Karpas-422 (cell line): ENCODE data around the gene ATPAF1. TPM values are rescaled to one million over a fixed set of nuclear protein-coding genes. Genes with fewer than 3 reads are reported as not detected.

ENCODE experiments used
- DNase-seq: peaks from one replicate; pipeline ENCODE4 v3.0.0-alpha.2; 2015
- H2AFZ ChIP-seq: fragments of 200-600 bp; sonication (generic); 2 replicates; pipeline ENCODE4 v1.6.1; 2014; ENCODE audit warnings: antibody characterized with exemption, low read length, mixed read lengths
- H3K27ac ChIP-seq: fragments of 200-600 bp; sonication (generic); 2 replicates; pipeline ENCODE4 v1.5.1; 2014; ENCODE audit warnings: mild to moderate bottlenecking, low read length, moderate library complexity
- H3K27me3 ChIP-seq: fragments of 200-600 bp; sonication (generic); 2 replicates; pipeline ENCODE4 v1.6.1; 2014; ENCODE audit warnings: low read length, mixed read lengths
- H3K36me3 ChIP-seq: fragments of 200-600 bp; sonication (generic); 2 replicates; pipeline ENCODE4 v1.6.1; 2014; ENCODE audit warnings: low read length, mixed read lengths; ENCODE audit not compliant: insufficient read depth
- H3K4me1 ChIP-seq: fragments of 200-600 bp; sonication (generic); 2 replicates; pipeline ENCODE4 v1.6.1; 2014; ENCODE audit warnings: mild to moderate bottlenecking, low read length, mixed read lengths
- H3K4me2 ChIP-seq: fragments of 200-600 bp; sonication (generic); 2 replicates; pipeline ENCODE4 v1.6.1; 2014; ENCODE audit warnings: low read length, low read depth, mild to moderate bottlenecking; ENCODE audit not compliant: poor library complexity, severe bottlenecking
- H3K4me3 ChIP-seq: fragments of 200-600 bp; sonication (generic); 2 replicates; pipeline ENCODE4 v1.5.1; 2014; ENCODE audit warnings: mild to moderate bottlenecking, antibody characterized with exemption, low read length, mixed read lengths
- H3K79me2 ChIP-seq: fragments of 200-600 bp; sonication (generic); 2 replicates; pipeline ENCODE4 v1.6.1; 2014; ENCODE audit warnings: mild to moderate bottlenecking, low read length, mixed read lengths
- H3K9ac ChIP-seq: fragments of 200-600 bp; sonication (generic); 2 replicates; pipeline ENCODE4 v1.6.0; 2014; ENCODE audit warnings: low read length
- H3K9me2 ChIP-seq: fragments of 200-600 bp; sonication (generic), shearing (Covaris generic); replicated peaks from 2 replicates; pipeline ENCODE4 v1.6.0; 2014; ENCODE audit warnings: mild to moderate bottlenecking, low read length, moderate library complexity; ENCODE audit not compliant: insufficient read depth
- H3K9me3 ChIP-seq: fragments of 300-700, 200-600 bp; sonication (generic); 2 replicates; pipeline ENCODE4 v1.6.1; 2014; ENCODE audit warnings: low read length, mixed read lengths
- H4K20me1 ChIP-seq: fragments of 200-600 bp; sonication (generic); 2 replicates; pipeline ENCODE4 v1.6.1; 2014; ENCODE audit warnings: mild to moderate bottlenecking, antibody characterized with exemption, low read length, low read depth; ENCODE audit not compliant: insufficient read depth
- total RNA-seq: library from RNA; depleted of rRNA; stranded (reverse); fragments of >200 nt; shearing (Covaris generic); gene quantifications from 2 replicates; pipeline ENCODE4 v1.2.3, GENCODE V29; 2014; ENCODE audit warnings: low replicate concordance; rRNA removed

The ATPAF1 gene, protein sequence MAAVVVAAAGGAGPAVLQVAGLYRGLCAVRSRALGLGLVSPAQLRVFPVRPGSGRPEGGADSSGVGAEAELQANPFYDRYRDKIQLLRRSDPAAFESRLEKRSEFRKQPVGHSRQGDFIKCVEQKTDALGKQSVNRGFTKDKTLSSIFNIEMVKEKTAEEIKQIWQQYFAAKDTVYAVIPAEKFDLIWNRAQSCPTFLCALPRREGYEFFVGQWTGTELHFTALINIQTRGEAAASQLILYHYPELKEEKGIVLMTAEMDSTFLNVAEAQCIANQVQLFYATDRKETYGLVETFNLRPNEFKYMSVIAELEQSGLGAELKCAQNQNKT
- total RNA-seq: 77.6 and 81.2 TPM in 2 replicates

DNA sequence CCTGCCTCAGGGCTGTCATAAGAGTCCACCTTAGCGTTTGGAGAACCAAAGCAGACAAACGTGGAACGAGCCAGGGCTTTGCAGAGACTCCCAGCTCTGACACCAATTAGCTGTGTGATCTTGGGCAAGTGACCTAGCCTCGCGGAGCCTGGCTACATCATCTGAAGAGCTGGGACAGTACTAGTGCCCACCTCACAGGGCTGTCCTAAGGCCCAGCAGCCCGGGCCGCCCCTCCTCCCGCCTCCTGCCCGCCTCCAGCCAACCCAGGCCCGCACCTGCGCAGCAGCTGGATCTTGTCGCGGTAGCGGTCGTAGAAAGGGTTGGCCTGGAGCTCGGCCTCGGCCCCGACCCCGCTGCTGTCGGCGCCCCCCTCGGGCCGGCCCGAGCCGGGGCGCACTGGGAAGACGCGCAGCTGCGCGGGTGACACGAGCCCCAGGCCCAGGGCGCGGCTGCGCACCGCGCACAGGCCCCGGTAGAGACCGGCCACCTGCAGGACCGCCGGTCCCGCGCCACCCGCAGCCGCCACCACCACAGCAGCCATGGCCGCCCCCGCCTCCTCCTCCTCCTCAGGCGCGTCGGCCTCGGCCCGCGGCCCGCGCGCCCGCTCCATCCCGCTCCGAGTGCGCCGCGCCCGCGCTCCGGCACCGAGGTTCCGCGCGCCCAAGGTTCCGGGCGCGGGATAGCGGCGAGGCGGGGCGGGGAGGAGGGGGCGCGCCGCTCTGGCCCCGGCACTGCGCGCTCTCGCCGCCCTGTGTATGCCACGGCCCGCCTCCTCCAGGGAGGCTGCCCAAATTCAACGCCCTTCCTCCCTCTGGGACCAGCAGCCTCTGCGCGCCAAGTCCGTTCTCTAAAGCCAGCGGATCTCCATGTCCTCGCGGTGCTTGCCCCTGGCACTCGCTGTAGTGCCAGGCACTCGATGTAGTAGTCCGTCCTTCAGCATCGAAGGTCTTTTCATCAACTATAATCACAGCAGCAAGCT lies at the start of gene ATPAF1:
Gene ATPAF1, minus strand, starts transcription at position 583 of the 979 bp plus-strand sequence. Its CDS starts 42 bp downstream, at position 541.
- H3K27ac ChIP-seq: peak within 1 kb of the TSS; percentile 52

DNA sequence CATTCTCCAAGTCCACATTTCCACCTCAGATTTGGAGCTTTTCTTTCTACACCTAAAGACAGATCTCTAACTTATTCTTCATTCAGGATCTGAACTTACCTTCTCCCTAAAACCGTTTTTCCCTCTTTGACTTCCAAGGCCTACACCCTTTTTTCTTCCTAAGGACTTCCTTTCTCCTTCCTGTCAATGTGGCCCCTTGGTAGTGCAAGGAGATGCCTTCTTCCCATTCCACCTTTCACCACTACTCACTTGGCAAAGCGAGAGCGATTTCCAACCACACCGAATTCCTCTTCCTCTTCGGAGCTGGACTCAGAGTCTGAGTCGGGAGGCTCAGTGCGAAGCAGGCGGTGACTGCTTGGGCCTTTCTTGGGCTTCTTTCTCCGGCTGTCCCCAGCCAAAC lies 49.5 kb upstream of the ATPAF1 start:
- no peaks in the 10 kb centered on the region for H3K9me3 ChIP-seq
- H3K27ac ChIP-seq: no peak overlapping the region
- no peak for DNase-seq
- peak overlapping the region; percentile 92 for H3K4me3 ChIP-seq
- peaks cover 17% of the 10 kb centered on the region; the same call in 1 of the 2 replicates for H4K20me1 ChIP-seq
- H2AFZ ChIP-seq: no peak overlapping the region
- H3K4me1 ChIP-seq: peaks cover 27% of the 10 kb centered on the region
- peaks cover 25% of the 10 kb centered on the region; the same call in 1 of the 2 replicates for H3K36me3 ChIP-seq
- H3K79me2 ChIP-seq: peaks cover 59% of the 10 kb centered on the region
- H3K9ac ChIP-seq: peak overlapping the region; percentile 94
- peak overlapping the region; percentile 92 for H3K4me2 ChIP-seq
- H3K9me2 ChIP-seq: no peaks in the 10 kb centered on the region
- H3K27me3 ChIP-seq: no peaks in the 10 kb centered on the region

More for the DNA sequence above, at the start of gene ATPAF1:
- H3K9me3 ChIP-seq: no peaks in the 10 kb centered on the region
- H3K9ac ChIP-seq: peak within 1 kb of the TSS; percentile 92
- peak within 1 kb of the TSS; percentile 77 for H3K4me3 ChIP-seq
- peaks cover 19% of the 10 kb centered on the region for H3K36me3 ChIP-seq
- no peaks in the 10 kb centered on the region for H3K9me2 ChIP-seq
- peaks cover 39% of the 10 kb centered on the region for H3K79me2 ChIP-seq
- no peaks in the 10 kb centered on the region for H4K20me1 ChIP-seq
- peak; percentile 94 for DNase-seq
- H3K4me1 ChIP-seq: peaks cover 22% of the 10 kb centered on the region
- no peaks in the 10 kb centered on the region for H3K27me3 ChIP-seq
- peak within 1 kb of the TSS; percentile 65 for H2AFZ ChIP-seq
- peak within 1 kb of the TSS; percentile 93 for H3K4me2 ChIP-seq

DNA sequence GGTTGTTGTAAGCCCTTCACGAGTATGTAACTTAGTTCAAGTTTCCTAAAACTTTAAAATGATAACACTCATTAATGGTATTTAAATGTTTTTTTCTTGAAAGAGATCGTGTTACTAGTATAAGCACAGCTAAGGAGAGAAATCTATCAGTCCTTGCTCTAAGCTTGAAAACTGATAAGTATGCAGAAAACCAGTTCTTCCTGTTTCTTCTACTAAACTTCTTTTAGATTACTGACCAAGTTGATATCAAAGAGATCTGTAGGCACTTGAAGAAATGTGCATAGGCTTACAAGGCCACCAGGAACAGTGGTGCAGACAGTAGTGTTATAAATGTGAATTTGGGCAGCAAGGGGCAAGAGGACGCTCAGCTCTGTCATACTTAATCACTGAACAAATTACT lies 46.8 kb upstream of the ATPAF1 start:
- no peaks in the 10 kb centered on the region for H3K27me3 ChIP-seq
- H3K36me3 ChIP-seq: peaks cover 44% of the 10 kb centered on the region; the same call in 1 of the 2 replicates
- no peak overlapping the region for H3K4me3 ChIP-seq
- H2AFZ ChIP-seq: no peak overlapping the region
- H3K27ac ChIP-seq: no peak overlapping the region
- no peak overlapping the region for H3K9ac ChIP-seq
- no peak for DNase-seq
- peaks cover 85% of the 10 kb centered on the region for H3K79me2 ChIP-seq
- no peaks in the 10 kb centered on the region for H3K9me3 ChIP-seq
- no peak overlapping the region for H3K4me2 ChIP-seq
- no peaks in the 10 kb centered on the region for H3K9me2 ChIP-seq
- peaks cover 27% of the 10 kb centered on the region for H3K4me1 ChIP-seq
- peaks cover 17% of the 10 kb centered on the region; the same call in 1 of the 2 replicates for H4K20me1 ChIP-seq

DNA sequence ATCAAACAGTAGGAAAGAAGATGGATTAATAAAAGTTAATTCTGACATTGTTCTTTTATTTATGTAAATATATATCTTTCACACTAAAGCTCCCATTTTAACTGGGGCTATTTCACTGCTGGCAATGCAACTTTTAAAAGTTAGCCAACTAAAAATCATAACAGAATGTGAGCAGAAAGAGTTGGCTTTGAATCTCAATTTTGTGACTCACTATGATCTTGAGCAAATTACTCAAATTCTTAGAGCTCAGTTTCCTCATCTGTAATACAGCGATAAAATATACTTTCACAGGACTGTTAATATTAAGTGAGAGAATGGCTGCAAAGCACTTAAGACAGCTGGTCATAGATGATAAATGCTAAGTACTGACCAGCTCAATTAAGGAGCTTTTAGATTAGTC lies 40.0 kb upstream of the ATPAF1 start:
- DNase-seq: no peak
- Histone ChIP-seq H3K79me2 (peaks cover 91% of the 10 kb centered on the region), H4K20me1 (no peaks in the 10 kb centered on the region), H3K4me2 (no peak overlapping the region), H3K27ac (no peak overlapping the region), H3K4me1 (no peaks in the 10 kb centered on the region), H3K36me3 (peaks cover 63% of the 10 kb centered on the region; the same call in 1 of the 2 replicates), H3K9me3 (no peaks in the 10 kb centered on the region), H3K9ac (no peak overlapping the region), H3K27me3 (no peaks in the 10 kb centered on the region), H3K9me2 (no peaks in the 10 kb centered on the region), H2AFZ (no peak overlapping the region), H3K4me3 (no peak overlapping the region)

DNA sequence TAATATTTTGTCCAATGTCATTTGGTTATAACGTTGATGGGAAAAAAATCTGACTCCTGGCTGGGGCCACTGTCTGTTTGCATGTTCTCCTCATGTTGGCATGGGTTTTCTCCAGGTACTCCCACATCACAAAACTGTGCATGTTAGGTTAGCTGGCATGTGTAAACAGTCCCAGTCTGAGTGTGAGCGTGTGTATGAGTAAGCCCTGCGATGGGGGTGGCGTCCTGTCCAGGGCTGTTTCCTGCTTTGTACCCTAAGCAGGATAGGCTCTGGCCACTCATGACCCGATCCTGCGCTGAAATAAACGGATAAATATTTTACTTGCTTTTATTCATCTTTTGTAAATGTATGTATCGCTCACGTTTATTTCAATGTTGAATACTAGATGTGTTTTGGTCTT lies 37.2 kb upstream of the ATPAF1 start:
- no peaks in the 10 kb centered on the region for H4K20me1 ChIP-seq
- peaks cover 85% of the 10 kb centered on the region for H3K79me2 ChIP-seq
- H3K4me1 ChIP-seq: no peaks in the 10 kb centered on the region
- H3K27me3 ChIP-seq: no peaks in the 10 kb centered on the region
- peaks cover 53% of the 10 kb centered on the region for H3K36me3 ChIP-seq
- no peak overlapping the region for H3K4me2 ChIP-seq
- no peak overlapping the region for H3K27ac ChIP-seq
- H3K9ac ChIP-seq: no peak overlapping the region
- H2AFZ ChIP-seq: no peak overlapping the region
- no peaks in the 10 kb centered on the region for H3K9me3 ChIP-seq
- DNase-seq: no peak
- no peak overlapping the region for H3K4me3 ChIP-seq
- no peaks in the 10 kb centered on the region for H3K9me2 ChIP-seq

DNA sequence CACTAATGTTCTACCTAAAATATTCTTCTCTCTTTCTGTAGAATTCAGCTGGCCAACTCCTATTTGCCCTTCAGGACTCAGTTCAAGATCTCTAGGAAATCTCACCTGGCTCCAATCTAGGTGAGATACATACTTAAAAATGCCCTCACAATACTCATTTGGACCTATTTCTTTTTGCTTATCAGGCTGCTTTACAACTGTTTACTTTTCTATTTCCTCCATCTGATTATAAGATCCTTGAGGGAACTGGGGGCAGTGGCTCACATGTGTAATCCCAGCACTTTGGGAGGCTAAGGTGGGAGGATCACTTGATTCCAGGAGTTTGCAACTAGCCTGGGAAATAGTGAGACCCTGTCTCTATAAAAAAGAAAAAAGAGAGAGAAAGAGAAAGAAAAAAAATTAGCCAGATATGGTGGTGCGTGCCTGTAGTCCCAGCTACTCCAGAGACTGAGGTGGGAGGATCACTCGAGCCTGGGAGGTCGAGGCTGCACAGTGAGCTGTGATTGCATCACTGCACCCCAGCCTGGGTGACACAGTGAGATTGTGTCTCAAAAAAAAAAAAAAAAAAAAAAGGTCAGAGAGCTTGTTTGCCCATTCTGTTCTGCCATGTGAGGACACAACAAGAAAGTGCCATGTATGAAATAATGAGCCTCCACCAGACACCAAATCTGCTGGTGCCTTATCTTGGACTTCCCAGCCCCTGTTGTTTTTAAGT lies 35.9 kb upstream of the ATPAF1 start:
- no peaks in the 10 kb centered on the region for H3K4me1 ChIP-seq
- H3K27me3 ChIP-seq: no peaks in the 10 kb centered on the region
- H3K9ac ChIP-seq: no peak overlapping the region
- H3K36me3 ChIP-seq: peaks cover 55% of the 10 kb centered on the region
- H3K4me3 ChIP-seq: no peak overlapping the region
- DNase-seq: no peak
- no peaks in the 10 kb centered on the region for H4K20me1 ChIP-seq
- no peak overlapping the region for H3K27ac ChIP-seq
- H3K9me2 ChIP-seq: no peaks in the 10 kb centered on the region
- H3K9me3 ChIP-seq: no peaks in the 10 kb centered on the region
- peaks cover 90% of the 10 kb centered on the region for H3K79me2 ChIP-seq
- H2AFZ ChIP-seq: no peak overlapping the region
- no peak overlapping the region for H3K4me2 ChIP-seq

DNA sequence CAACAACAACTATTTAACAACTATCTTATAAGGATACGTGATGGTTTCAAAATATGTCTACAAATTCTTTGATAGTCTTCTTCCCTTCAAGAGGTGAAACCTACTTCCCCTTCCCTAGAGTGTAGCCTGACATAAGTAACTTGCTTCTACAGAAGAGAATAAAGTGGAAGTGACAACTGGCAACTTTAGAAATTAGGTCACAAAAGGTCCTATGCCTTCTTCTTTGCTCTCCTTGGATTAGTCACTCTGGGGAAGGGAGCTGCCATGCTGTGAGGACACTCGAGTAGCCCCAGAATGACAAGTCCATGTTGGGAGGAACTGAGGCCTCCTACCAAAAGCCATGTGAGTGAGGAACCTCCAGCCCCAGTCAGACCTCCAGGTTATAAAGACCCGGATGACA lies 31.5 kb upstream of the ATPAF1 start:
- Histone ChIP-seq H3K27ac (no peak overlapping the region), H3K27me3 (no peaks in the 10 kb centered on the region), H2AFZ (no peak overlapping the region), H3K36me3 (peaks cover 61% of the 10 kb centered on the region), H3K9ac (no peak overlapping the region), H3K4me2 (no peak overlapping the region), H3K4me1 (no peaks in the 10 kb centered on the region), H3K9me2 (no peaks in the 10 kb centered on the region), H4K20me1 (no peaks in the 10 kb centered on the region), H3K9me3 (no peaks in the 10 kb centered on the region), H3K4me3 (no peak overlapping the region), H3K79me2 (peaks cover 89% of the 10 kb centered on the region)
- no peak for DNase-seq
